ENCODE measurements around the gene CPO.

DNA sequence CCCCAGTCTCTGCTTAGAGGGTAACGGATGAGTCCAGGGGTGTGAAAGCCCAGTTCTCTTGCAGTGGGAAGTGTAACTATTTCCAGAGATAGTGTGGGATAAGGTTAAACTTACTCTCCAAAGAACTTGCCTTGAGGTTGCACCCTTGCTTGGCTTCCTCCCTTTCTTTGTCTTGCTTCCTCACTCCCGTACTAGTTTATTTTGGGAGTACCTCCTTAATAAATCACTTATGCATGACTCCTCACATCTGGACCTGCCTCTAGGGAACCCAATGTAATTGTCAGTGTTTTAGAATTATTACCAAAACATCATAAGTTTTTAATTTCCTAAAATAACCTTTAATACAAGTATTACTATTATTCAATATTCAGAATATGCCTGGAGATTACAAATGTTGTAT is 35.2 kb downstream of the CPO start:
- TF ChIP-seq, protein P1, sequence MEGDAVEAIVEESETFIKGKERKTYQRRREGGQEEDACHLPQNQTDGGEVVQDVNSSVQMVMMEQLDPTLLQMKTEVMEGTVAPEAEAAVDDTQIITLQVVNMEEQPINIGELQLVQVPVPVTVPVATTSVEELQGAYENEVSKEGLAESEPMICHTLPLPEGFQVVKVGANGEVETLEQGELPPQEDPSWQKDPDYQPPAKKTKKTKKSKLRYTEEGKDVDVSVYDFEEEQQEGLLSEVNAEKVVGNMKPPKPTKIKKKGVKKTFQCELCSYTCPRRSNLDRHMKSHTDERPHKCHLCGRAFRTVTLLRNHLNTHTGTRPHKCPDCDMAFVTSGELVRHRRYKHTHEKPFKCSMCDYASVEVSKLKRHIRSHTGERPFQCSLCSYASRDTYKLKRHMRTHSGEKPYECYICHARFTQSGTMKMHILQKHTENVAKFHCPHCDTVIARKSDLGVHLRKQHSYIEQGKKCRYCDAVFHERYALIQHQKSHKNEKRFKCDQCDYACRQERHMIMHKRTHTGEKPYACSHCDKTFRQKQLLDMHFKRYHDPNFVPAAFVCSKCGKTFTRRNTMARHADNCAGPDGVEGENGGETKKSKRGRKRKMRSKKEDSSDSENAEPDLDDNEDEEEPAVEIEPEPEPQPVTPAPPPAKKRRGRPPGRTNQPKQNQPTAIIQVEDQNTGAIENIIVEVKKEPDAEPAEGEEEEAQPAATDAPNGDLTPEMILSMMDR (IDR thresholded peaks at IDR 0.05) = no peak
- no peak for TF ChIP-seq POLR2A (IDR thresholded peaks at IDR 0.05; ENCODE audit: low read depth)

Measured in esophagus muscularis mucosa (tissue), 3 donors.